ENCODE measurements around the gene SMR3B. TPM values are rescaled to one million over a fixed set of nuclear protein-coding genes. Genes with fewer than 3 reads are reported as not detected.

SMR3B gene
- total RNA-seq, 1 experiment from 2014 or later: not detected

- H3K9me3 ChIP-seq (ENCODE audit: control insufficient read depth, insufficient read depth, low read depth, low read length): no peaks in the 10 kb centered on the region
- ChIA-PET CTCF (no interaction called here), POLR2A (no interaction called here)
- no peak for ATAC-seq
- in situ Hi-C loops (cut with HindIII; ENCODE audit: low pct_unique_long_range_greater_than_20kb, low sequenced_read_pairs): no loop called here
- TF ChIP-seq SIN3A (IDR thresholded peaks at IDR 0.05; ENCODE audit: borderline replicate concordance, insufficient read depth, low read depth, low read length): no peak
- no peak for TF ChIP-seq POLR2AphosphoS5 (IDR thresholded peaks at IDR 0.05; ENCODE audit: low read depth, low read length)
- no peak for TF ChIP-seq TCF7L2 (IDR thresholded peaks at IDR 0.05; ENCODE audit: low read depth, low read length)
- TF ChIP-seq, protein P1, sequence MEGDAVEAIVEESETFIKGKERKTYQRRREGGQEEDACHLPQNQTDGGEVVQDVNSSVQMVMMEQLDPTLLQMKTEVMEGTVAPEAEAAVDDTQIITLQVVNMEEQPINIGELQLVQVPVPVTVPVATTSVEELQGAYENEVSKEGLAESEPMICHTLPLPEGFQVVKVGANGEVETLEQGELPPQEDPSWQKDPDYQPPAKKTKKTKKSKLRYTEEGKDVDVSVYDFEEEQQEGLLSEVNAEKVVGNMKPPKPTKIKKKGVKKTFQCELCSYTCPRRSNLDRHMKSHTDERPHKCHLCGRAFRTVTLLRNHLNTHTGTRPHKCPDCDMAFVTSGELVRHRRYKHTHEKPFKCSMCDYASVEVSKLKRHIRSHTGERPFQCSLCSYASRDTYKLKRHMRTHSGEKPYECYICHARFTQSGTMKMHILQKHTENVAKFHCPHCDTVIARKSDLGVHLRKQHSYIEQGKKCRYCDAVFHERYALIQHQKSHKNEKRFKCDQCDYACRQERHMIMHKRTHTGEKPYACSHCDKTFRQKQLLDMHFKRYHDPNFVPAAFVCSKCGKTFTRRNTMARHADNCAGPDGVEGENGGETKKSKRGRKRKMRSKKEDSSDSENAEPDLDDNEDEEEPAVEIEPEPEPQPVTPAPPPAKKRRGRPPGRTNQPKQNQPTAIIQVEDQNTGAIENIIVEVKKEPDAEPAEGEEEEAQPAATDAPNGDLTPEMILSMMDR (IDR thresholded peaks at IDR 0.05): no peak
- TF ChIP-seq, protein P2, sequence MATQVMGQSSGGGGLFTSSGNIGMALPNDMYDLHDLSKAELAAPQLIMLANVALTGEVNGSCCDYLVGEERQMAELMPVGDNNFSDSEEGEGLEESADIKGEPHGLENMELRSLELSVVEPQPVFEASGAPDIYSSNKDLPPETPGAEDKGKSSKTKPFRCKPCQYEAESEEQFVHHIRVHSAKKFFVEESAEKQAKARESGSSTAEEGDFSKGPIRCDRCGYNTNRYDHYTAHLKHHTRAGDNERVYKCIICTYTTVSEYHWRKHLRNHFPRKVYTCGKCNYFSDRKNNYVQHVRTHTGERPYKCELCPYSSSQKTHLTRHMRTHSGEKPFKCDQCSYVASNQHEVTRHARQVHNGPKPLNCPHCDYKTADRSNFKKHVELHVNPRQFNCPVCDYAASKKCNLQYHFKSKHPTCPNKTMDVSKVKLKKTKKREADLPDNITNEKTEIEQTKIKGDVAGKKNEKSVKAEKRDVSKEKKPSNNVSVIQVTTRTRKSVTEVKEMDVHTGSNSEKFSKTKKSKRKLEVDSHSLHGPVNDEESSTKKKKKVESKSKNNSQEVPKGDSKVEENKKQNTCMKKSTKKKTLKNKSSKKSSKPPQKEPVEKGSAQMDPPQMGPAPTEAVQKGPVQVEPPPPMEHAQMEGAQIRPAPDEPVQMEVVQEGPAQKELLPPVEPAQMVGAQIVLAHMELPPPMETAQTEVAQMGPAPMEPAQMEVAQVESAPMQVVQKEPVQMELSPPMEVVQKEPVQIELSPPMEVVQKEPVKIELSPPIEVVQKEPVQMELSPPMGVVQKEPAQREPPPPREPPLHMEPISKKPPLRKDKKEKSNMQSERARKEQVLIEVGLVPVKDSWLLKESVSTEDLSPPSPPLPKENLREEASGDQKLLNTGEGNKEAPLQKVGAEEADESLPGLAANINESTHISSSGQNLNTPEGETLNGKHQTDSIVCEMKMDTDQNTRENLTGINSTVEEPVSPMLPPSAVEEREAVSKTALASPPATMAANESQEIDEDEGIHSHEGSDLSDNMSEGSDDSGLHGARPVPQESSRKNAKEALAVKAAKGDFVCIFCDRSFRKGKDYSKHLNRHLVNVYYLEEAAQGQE (IDR thresholded peaks at IDR 0.05; ENCODE audit: insufficient read depth in 1 of 2, low read depth in 2 of 2, low read length in 1 of 2): no peak
- intact Hi-C loops (cut with micrococcal nuclease; ENCODE audit: unreplicated experiment): no loop called here
- BruUV-seq (replicated peaks): no TSS peak
- no peaks in the 10 kb centered on the region for H3K4me1 ChIP-seq (ENCODE audit: control insufficient read depth, insufficient read depth, low read length)
- H3K4me3 ChIP-seq (ENCODE audit: low read depth in 2 of 2, low read length in 2 of 2): no peak overlapping the region
- H3K27me3 ChIP-seq (ENCODE audit: control insufficient read depth, insufficient read depth, low read length): no peaks in the 10 kb centered on the region
- H3K36me3 ChIP-seq (ENCODE audit: control insufficient read depth, insufficient read depth, low read length): no peaks in the 10 kb centered on the region
- no peak overlapping the region for H3K27ac ChIP-seq (ENCODE audit: low read length)
- DNase-seq (ENCODE audit: low read depth, low spot score): no peak
These were observed 46.9 kb upstream of the SMR3B start for GRCh38 chr4:70336043-70336442.

DNA sequence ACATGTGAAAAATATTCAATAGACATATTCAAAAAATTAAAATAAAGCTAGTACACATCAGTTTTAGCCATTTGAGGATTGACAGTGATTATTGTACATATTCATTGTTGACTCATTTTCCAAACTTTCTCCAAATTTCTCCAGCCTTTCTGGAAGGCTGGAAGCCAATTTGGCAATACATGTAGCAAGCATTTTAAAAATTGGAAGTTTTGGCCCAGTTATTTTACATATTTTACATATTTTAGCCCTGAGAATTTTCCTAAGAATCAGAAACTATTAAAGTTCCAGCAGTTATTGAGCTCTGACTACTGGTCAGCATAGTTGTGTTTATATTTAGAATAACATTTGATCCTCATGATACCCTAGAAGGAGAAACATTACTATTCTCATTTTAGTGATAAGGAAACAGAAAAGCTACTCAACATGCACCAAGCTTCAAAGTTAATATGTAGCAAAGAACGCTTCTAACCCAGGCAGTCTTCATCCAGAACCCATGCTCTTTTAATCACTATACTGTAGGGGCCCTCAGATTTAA lies 45.0 kb upstream of the SMR3B start:
- no peak overlapping the region for H3K27ac ChIP-seq (ENCODE audit: low read length)
- no peaks in the 10 kb centered on the region for H3K4me1 ChIP-seq (ENCODE audit: control insufficient read depth, insufficient read depth, low read length)
- no peaks in the 10 kb centered on the region for H3K9me3 ChIP-seq (ENCODE audit: control insufficient read depth, insufficient read depth, low read depth, low read length)
- ChIA-PET POLR2A (no interaction called here), CTCF (no interaction called here)
- H3K36me3 ChIP-seq (ENCODE audit: control insufficient read depth, insufficient read depth, low read length): no peaks in the 10 kb centered on the region
- in situ Hi-C loops (cut with HindIII; ENCODE audit: low pct_unique_long_range_greater_than_20kb, low sequenced_read_pairs) (no loop called here), intact Hi-C loops (cut with micrococcal nuclease; ENCODE audit: unreplicated experiment) (no loop called here)
- H3K27me3 ChIP-seq (ENCODE audit: control insufficient read depth, insufficient read depth, low read length): no peaks in the 10 kb centered on the region
- BruUV-seq (replicated peaks): no TSS peak
- TF ChIP-seq, protein P1 (IDR thresholded peaks at IDR 0.05): no peak
- TF ChIP-seq POLR2AphosphoS5 (IDR thresholded peaks at IDR 0.05; ENCODE audit: low read depth, low read length) (no peak), TCF7L2 (IDR thresholded peaks at IDR 0.05; ENCODE audit: low read depth, low read length) (no peak), SIN3A (IDR thresholded peaks at IDR 0.05; ENCODE audit: borderline replicate concordance, insufficient read depth, low read depth, low read length) (no peak)
- DNase-seq (ENCODE audit: low read depth, low spot score): no peak
- ATAC-seq: no peak
- H3K4me3 ChIP-seq (ENCODE audit: low read depth in 2 of 2, low read length in 2 of 2): no peak overlapping the region

All from Panc1 (cell line).